HL-60 (cell line): Measurements from ENCODE around the gene KCNJ9.

Experiments
- DNase-seq, 2 experiments: peaks; one replicate each; pipeline ENCODE4 v3.0.0-alpha.2; 2010 to 2020; ENCODE audit warnings: low read depth in 1 of 2, low spot score in 1 of 2
- H3K27ac ChIP-seq: fragments of 250-450 bp; sonication (Bioruptor Pico); replicated peaks from 2 replicates; pipeline ENCODE4 v1.5.1; 2020; ENCODE audit warnings: mild to moderate bottlenecking, moderate library complexity
- H3K27me3 ChIP-seq: fragments of 250-450 bp; sonication (Bioruptor Pico); 2 replicates; pipeline ENCODE4 v1.5.1; 2021; ENCODE audit warnings: mild to moderate bottlenecking, moderate library complexity; ENCODE audit not compliant: insufficient read depth, poor library complexity, severe bottlenecking
- H3K4me3 ChIP-seq: replicated peaks from 2 replicates; pipeline ENCODE4 v1.5.1; 2011; ENCODE audit warnings: mild to moderate bottlenecking, control low read depth, low read length; ENCODE audit not compliant: insufficient read depth
- GABPA ChIP-seq: IDR thresholded peaks from 2 replicates; pipeline ENCODE4 v1.6.1; 2012; ENCODE audit warnings: low read depth
- POLR2AphosphoS5 ChIP-seq: IDR thresholded peaks from 2 replicates; pipeline ENCODE4 v1.6.1; 2012; ENCODE audit warnings: low read depth
- SPI1 ChIP-seq: IDR thresholded peaks from 2 replicates; pipeline ENCODE4 v1.6.1; 2012; ENCODE audit warnings: low read depth, mild to moderate bottlenecking, borderline replicate concordance
- TF ChIP-seq, protein P1 (sequence below): IDR thresholded peaks from 2 replicates; pipeline ENCODE4 v1.6.1; 2012; ENCODE audit warnings: low read depth; ENCODE audit not compliant: insufficient replicate concordance
- TF ChIP-seq, protein P2 (sequence below): IDR thresholded peaks from one replicate; pipeline ENCODE4 v1.5.1; 2011; ENCODE audit warnings: low read length, control low read depth, inconsistent platforms; ENCODE audit not compliant: insufficient read depth

Gene KCNJ9

GRCh38 chr1:160075836-160076235 lies 5.5 kb upstream of the KCNJ9 start:
- TF ChIP-seq, protein P1, sequence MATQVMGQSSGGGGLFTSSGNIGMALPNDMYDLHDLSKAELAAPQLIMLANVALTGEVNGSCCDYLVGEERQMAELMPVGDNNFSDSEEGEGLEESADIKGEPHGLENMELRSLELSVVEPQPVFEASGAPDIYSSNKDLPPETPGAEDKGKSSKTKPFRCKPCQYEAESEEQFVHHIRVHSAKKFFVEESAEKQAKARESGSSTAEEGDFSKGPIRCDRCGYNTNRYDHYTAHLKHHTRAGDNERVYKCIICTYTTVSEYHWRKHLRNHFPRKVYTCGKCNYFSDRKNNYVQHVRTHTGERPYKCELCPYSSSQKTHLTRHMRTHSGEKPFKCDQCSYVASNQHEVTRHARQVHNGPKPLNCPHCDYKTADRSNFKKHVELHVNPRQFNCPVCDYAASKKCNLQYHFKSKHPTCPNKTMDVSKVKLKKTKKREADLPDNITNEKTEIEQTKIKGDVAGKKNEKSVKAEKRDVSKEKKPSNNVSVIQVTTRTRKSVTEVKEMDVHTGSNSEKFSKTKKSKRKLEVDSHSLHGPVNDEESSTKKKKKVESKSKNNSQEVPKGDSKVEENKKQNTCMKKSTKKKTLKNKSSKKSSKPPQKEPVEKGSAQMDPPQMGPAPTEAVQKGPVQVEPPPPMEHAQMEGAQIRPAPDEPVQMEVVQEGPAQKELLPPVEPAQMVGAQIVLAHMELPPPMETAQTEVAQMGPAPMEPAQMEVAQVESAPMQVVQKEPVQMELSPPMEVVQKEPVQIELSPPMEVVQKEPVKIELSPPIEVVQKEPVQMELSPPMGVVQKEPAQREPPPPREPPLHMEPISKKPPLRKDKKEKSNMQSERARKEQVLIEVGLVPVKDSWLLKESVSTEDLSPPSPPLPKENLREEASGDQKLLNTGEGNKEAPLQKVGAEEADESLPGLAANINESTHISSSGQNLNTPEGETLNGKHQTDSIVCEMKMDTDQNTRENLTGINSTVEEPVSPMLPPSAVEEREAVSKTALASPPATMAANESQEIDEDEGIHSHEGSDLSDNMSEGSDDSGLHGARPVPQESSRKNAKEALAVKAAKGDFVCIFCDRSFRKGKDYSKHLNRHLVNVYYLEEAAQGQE: no peak
- TF ChIP-seq POLR2AphosphoS5 (no peak), GABPA (no peak), SPI1 (no peak)
- TF ChIP-seq, protein P2, sequence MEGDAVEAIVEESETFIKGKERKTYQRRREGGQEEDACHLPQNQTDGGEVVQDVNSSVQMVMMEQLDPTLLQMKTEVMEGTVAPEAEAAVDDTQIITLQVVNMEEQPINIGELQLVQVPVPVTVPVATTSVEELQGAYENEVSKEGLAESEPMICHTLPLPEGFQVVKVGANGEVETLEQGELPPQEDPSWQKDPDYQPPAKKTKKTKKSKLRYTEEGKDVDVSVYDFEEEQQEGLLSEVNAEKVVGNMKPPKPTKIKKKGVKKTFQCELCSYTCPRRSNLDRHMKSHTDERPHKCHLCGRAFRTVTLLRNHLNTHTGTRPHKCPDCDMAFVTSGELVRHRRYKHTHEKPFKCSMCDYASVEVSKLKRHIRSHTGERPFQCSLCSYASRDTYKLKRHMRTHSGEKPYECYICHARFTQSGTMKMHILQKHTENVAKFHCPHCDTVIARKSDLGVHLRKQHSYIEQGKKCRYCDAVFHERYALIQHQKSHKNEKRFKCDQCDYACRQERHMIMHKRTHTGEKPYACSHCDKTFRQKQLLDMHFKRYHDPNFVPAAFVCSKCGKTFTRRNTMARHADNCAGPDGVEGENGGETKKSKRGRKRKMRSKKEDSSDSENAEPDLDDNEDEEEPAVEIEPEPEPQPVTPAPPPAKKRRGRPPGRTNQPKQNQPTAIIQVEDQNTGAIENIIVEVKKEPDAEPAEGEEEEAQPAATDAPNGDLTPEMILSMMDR: no peak
- H3K27ac ChIP-seq: no peak overlapping the region
- DNase-seq: no peak
- H3K4me3 ChIP-seq: no peak overlapping the region
- peaks cover 14% of the 10 kb centered on the region for H3K27me3 ChIP-seq

GRCh38 chr1:160076295-160076694 lies 5.0 kb upstream of the KCNJ9 start:
- H3K27me3 ChIP-seq: peaks cover 11% of the 10 kb centered on the region
- no peak overlapping the region for H3K27ac ChIP-seq
- no peak for DNase-seq
- no peak for TF ChIP-seq GABPA
- TF ChIP-seq, protein P1: no peak
- TF ChIP-seq, protein P2: no peak
- no peak for TF ChIP-seq SPI1
- no peak for TF ChIP-seq POLR2AphosphoS5
- no peak overlapping the region for H3K4me3 ChIP-seq

- H3K27me3 ChIP-seq: peaks cover 13% of the 10 kb centered on the region
- peak in 1 of 2 experiments; percentile 24 for DNase-seq
- H3K27ac ChIP-seq: no peak overlapping the region
- no peak overlapping the region for H3K4me3 ChIP-seq
- TF ChIP-seq, protein P2: no peak
- TF ChIP-seq SPI1 (no peak), POLR2AphosphoS5 (no peak), GABPA (no peak)
- TF ChIP-seq, protein P1: no peak
These were observed 3.9 kb upstream of the KCNJ9 start for GRCh38 chr1:160077486-160077885.
